Karpas-422 (cell line): ENCODE measurements around the gene KRTAP12-3. TPM values are rescaled to one million over a fixed set of nuclear protein-coding genes. Genes with fewer than 3 reads are reported as not detected.
"Not testable (repeated sequence)": the region's sequence is repeated elsewhere in the genome, so short reads cannot be mapped to it uniquely, and the experiment has no call there.

Experiments
- DNase-seq: peaks from one replicate; pipeline ENCODE4 v3.0.0-alpha.2; 2015
- H2AFZ ChIP-seq: fragments of 200-600 bp; sonication (generic); 2 replicates; pipeline ENCODE4 v1.6.1; 2014; ENCODE audit warnings: antibody characterized with exemption, low read length, mixed read lengths
- H3K27ac ChIP-seq: fragments of 200-600 bp; sonication (generic); 2 replicates; pipeline ENCODE4 v1.5.1; 2014; ENCODE audit warnings: mild to moderate bottlenecking, low read length, moderate library complexity
- H3K27me3 ChIP-seq: fragments of 200-600 bp; sonication (generic); 2 replicates; pipeline ENCODE4 v1.6.1; 2014; ENCODE audit warnings: low read length, mixed read lengths
- H3K36me3 ChIP-seq: fragments of 200-600 bp; sonication (generic); 2 replicates; pipeline ENCODE4 v1.6.1; 2014; ENCODE audit warnings: low read length, mixed read lengths; ENCODE audit not compliant: insufficient read depth
- H3K4me1 ChIP-seq: fragments of 200-600 bp; sonication (generic); 2 replicates; pipeline ENCODE4 v1.6.1; 2014; ENCODE audit warnings: mild to moderate bottlenecking, low read length, mixed read lengths
- H3K4me2 ChIP-seq: fragments of 200-600 bp; sonication (generic); 2 replicates; pipeline ENCODE4 v1.6.1; 2014; ENCODE audit warnings: low read length, low read depth, mild to moderate bottlenecking; ENCODE audit not compliant: poor library complexity, severe bottlenecking
- H3K4me3 ChIP-seq: fragments of 200-600 bp; sonication (generic); 2 replicates; pipeline ENCODE4 v1.5.1; 2014; ENCODE audit warnings: mild to moderate bottlenecking, antibody characterized with exemption, low read length, mixed read lengths
- H3K79me2 ChIP-seq: fragments of 200-600 bp; sonication (generic); 2 replicates; pipeline ENCODE4 v1.6.1; 2014; ENCODE audit warnings: mild to moderate bottlenecking, low read length, mixed read lengths
- H3K9ac ChIP-seq: fragments of 200-600 bp; sonication (generic); 2 replicates; pipeline ENCODE4 v1.6.0; 2014; ENCODE audit warnings: low read length
- H3K9me2 ChIP-seq: fragments of 200-600 bp; sonication (generic), shearing (Covaris generic); replicated peaks from 2 replicates; pipeline ENCODE4 v1.6.0; 2014; ENCODE audit warnings: mild to moderate bottlenecking, low read length, moderate library complexity; ENCODE audit not compliant: insufficient read depth
- H3K9me3 ChIP-seq: fragments of 300-700, 200-600 bp; sonication (generic); 2 replicates; pipeline ENCODE4 v1.6.1; 2014; ENCODE audit warnings: low read length, mixed read lengths
- H4K20me1 ChIP-seq: fragments of 200-600 bp; sonication (generic); 2 replicates; pipeline ENCODE4 v1.6.1; 2014; ENCODE audit warnings: mild to moderate bottlenecking, antibody characterized with exemption, low read length, low read depth; ENCODE audit not compliant: insufficient read depth
- total RNA-seq: library from RNA; depleted of rRNA; stranded (reverse); fragments of >200 nt; shearing (Covaris generic); gene quantifications from 2 replicates; pipeline ENCODE4 v1.2.3, GENCODE V29; 2014; ENCODE audit warnings: low replicate concordance

KRTAP12-3 gene
- total RNA-seq, 1 experiment from 2014 or later, result not detected

- Histone ChIP-seq H3K9me3 (peaks cover 6% of the 10 kb centered on the region; the same call in 1 of the 2 replicates), H3K27me3 (0 out of 2 replicates have a peak, but pooled peaks cover 3% of the 10 kb centered on the region), H3K4me3 (no peak overlapping the region), H3K9ac (no peak overlapping the region), H3K9me2 (no peaks in the 10 kb centered on the region), H4K20me1 (no peaks in the 10 kb centered on the region), H3K4me2 (no peak overlapping the region), H2AFZ (no peak overlapping the region), H3K79me2 (no peaks in the 10 kb centered on the region), H3K36me3 (no peaks in the 10 kb centered on the region), H3K4me1 (no peaks in the 10 kb centered on the region), H3K27ac (no peak overlapping the region)
- DNase-seq, result no peak
Observed at GRCh38 chr21:44677881-44678280, 20.1 kb downstream of the KRTAP12-3 start.

DNA sequence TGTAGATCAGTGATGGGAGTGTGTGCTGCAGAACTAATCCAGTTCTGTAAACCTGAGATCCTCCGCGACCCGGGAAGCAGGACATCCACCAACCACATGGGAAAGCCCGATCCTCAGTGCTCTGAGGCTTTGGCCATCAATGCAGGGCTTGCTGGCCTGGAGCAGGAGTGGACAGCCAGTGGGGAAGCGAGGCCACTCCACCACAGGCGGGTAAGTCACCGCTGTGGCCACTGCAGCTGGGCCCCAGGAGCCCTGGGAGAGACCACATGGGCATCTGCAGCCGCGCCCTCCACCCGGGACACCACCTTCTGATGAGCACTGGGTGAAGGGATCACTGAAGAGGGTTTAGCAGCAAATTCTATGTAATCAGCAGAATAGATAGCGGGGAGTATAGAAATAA lies 23.4 kb downstream of the KRTAP12-3 start:
- Histone ChIP-seq H3K36me3 (no peaks in the 10 kb centered on the region), H3K9ac (no peak overlapping the region), H3K4me1 (no peaks in the 10 kb centered on the region), H3K9me2 (no peaks in the 10 kb centered on the region), H3K27ac (no peak overlapping the region), H2AFZ (no peak overlapping the region), H3K9me3 (no peaks in the 10 kb centered on the region), H3K4me2 (no peak overlapping the region), H3K79me2 (no peaks in the 10 kb centered on the region), H3K27me3 (no peaks in the 10 kb centered on the region), H4K20me1 (no peaks in the 10 kb centered on the region), H3K4me3 (no peak overlapping the region)
- DNase-seq, result no peak

DNA sequence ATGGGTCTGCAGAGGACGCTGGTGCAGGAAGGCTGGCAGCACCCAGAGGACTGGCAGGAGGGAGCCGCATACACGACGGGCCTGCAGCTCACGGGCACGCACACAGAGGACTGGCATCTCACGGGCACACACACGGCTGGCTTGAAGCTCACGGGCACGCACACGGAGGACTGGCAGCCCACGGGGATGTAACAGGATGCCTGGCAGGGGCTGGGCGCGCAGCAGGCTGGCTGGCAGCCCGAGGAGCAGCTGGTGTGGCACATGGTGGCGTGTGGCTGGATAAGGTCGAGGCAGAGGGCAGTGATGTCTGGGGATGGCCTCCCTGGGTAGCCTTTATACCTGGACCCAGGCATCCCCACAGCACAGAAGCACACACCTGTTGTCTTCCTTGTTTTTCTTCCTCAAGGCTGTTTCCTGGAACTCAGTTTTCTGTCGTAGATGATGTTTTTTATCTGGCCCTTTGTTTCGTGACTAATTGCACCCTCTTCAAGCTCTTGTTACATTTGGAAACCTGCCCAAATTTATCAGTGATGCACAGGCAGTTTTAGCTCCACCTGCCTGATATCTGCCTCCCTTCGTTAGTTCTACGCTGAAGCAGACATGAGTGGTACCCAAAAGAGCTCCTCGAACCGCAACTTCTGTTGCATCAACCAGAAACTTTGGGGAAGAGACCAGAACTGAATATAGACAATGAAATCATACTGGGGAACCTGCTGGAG lies 24.3 kb downstream of the KRTAP12-3 start, which contains the start of gene KRTAP12-1:
TSS of gene KRTAP12-1 (minus strand) at position 303 of the 719 bp plus-strand sequence. CDS start at position 263, 40 bp downstream.
- Histone ChIP-seq H3K36me3 (no peaks in the 10 kb centered on the region), H3K27me3 (no peaks in the 10 kb centered on the region), H3K9ac (no peak within 1 kb of the TSS), H3K9me2 (no peaks in the 10 kb centered on the region), H4K20me1 (no peaks in the 10 kb centered on the region), H3K4me1 (no peaks in the 10 kb centered on the region), H3K9me3 (no peaks in the 10 kb centered on the region), H3K27ac (no peak within 1 kb of the TSS), H3K79me2 (no peaks in the 10 kb centered on the region), H3K4me2 (no peak within 1 kb of the TSS), H2AFZ (no peak within 1 kb of the TSS), H3K4me3 (no peak within 1 kb of the TSS)
- DNase-seq, result no peak

DNA sequence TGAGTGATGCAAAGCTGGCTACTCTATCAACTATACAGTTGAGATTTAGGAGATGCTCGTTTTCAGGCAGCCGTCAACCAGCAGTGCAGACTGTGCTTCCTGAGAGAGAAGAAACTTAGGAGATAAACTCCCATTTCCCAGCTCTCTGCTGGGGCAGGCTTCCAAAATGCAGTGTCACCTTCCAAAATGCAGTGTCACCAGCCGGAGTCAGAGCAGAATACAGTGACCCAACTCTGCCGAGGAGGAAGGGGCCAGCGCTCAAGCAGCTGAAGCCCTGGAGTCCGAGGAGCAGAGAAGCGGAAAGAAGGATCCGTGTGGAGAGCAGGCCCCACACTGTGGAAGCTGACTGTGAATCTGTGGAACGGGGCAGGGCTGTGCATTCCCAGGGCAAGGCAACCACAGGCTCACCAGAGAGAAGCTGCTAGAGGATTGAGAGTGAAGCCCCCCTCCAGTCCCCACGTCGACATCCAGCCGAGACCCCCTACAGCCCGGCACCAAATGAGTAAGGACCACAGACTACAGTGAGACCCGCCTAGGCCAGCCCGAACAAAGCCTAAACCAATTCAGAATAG lies 24.9 kb downstream of the KRTAP12-3 start:
- no peaks in the 10 kb centered on the region for H3K9me2 ChIP-seq
- H3K27me3 ChIP-seq, result no peaks in the 10 kb centered on the region
- peaks cover 6% of the 10 kb centered on the region for H3K4me1 ChIP-seq
- no peak overlapping the region for H3K9ac ChIP-seq
- no peak overlapping the region for H3K4me2 ChIP-seq
- no peaks in the 10 kb centered on the region; the same call in 1 of the 2 replicates for H4K20me1 ChIP-seq
- H2AFZ ChIP-seq, result no peak overlapping the region
- H3K36me3 ChIP-seq, result no peaks in the 10 kb centered on the region
- H3K4me3 ChIP-seq, result no peak overlapping the region
- no peak overlapping the region for H3K27ac ChIP-seq
- no peak for DNase-seq
- no peaks in the 10 kb centered on the region for H3K79me2 ChIP-seq
- H3K9me3 ChIP-seq, result no peaks in the 10 kb centered on the region

DNA sequence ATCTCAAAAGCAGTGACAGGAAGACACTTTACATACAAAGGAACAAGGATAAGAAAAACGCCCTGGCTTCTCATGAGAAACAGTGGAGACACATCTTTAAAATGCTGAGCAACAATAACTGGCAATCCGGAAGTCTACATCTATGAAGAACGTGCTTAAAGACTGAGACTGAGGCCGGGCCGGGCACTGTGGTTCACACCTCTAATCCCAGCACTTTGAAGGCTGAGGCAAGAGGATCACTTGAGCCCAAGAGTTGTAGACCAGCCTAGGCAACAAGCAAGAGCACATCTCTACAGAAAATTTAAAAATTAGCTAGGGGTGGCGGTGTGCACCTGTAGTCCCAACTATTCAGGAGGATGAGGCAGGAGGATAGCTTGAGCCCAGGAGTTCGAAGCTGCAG lies 26.3 kb downstream of the KRTAP12-3 start:
- H3K9me2 ChIP-seq, result no peaks in the 10 kb centered on the region
- no peak overlapping the region for H3K9ac ChIP-seq
- H4K20me1 ChIP-seq, result no peaks in the 10 kb centered on the region; the same call in 1 of the 2 replicates
- no peak overlapping the region for H3K4me3 ChIP-seq
- no peak overlapping the region for H3K27ac ChIP-seq
- H3K36me3 ChIP-seq, result no peaks in the 10 kb centered on the region
- H3K79me2 ChIP-seq, result no peaks in the 10 kb centered on the region
- H3K27me3 ChIP-seq, result no peaks in the 10 kb centered on the region
- DNase-seq, result no peak
- no peaks in the 10 kb centered on the region for H3K9me3 ChIP-seq
- peaks cover 13% of the 10 kb centered on the region for H3K4me1 ChIP-seq
- no peak overlapping the region for H3K4me2 ChIP-seq
- H2AFZ ChIP-seq, result no peak overlapping the region

- Histone ChIP-seq H4K20me1 (no peaks in the 10 kb centered on the region; the same call in 1 of the 2 replicates), H3K27me3 (no peaks in the 10 kb centered on the region), H3K9ac (no peak overlapping the region), H3K79me2 (no peaks in the 10 kb centered on the region), H3K27ac (no peak overlapping the region), H3K9me2 (no peaks in the 10 kb centered on the region), H3K4me2 (no peak overlapping the region), H3K9me3 (no peaks in the 10 kb centered on the region), H3K4me3 (no peak overlapping the region), H3K4me1 (peaks cover 13% of the 10 kb centered on the region), H2AFZ (no peak overlapping the region), H3K36me3 (no peaks in the 10 kb centered on the region)
- DNase-seq, result no peak
Observed at GRCh38 chr21:44684483-44684882, 26.8 kb downstream of the KRTAP12-3 start.

- not testable (repeated sequence) for H3K36me3 ChIP-seq, H2AFZ ChIP-seq, H3K9me2 ChIP-seq, H3K9me3 ChIP-seq, H3K79me2 ChIP-seq, H3K4me3 ChIP-seq, H3K9ac ChIP-seq, H3K4me2 ChIP-seq, DNase-seq, H3K27ac ChIP-seq, H4K20me1 ChIP-seq, H3K27me3 ChIP-seq
- peaks cover 13% of the 10 kb centered on the region for H3K4me1 ChIP-seq
Observed at GRCh38 chr21:44685050-44685449, 27.3 kb downstream of the KRTAP12-3 start.

DNA sequence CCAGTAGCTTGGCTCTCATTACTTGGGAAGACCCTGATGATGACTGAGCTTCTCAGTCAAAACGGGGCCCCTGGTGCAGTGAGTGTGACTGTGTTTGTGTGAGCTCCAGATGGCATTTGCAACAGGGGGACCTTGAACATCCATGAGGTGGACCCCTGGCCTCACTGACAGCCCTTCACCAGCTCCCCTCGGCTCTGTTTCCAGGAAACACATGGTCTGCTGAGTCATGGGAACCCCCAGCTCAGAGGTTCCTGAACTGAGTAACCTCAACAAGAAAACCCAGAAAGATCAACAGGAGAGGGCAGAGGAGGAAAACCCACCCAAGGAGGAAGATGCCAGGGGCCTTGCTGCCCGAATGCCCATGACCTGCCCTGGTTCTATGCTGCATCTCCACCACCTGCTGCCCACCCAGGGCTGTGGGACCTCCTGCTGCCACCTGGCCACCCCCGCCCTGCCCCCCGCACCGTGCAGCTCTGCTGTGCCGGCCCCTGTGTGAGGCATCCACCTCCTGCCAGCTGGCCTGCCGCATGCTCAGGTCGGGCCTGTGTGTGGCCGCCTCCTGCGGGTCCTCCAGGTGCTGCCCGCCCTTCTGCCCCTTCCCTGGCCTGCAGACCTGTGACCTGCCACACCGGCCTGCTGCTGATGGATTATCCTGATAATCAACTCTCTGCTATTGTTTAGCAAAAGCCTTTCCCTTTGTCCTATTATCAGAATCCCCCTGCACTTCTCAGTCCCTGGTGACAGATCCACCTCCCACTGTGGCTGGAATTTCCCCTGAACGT lies 28.5 kb downstream of the KRTAP12-3 start:
- H3K79me2 ChIP-seq, result no peaks in the 10 kb centered on the region
- no peaks in the 10 kb centered on the region for H3K9me2 ChIP-seq
- no peaks in the 10 kb centered on the region for H3K9me3 ChIP-seq
- no peak for DNase-seq
- no peak overlapping the region for H3K4me2 ChIP-seq
- H2AFZ ChIP-seq, result no peak overlapping the region
- no peaks in the 10 kb centered on the region for H3K27me3 ChIP-seq
- H3K36me3 ChIP-seq, result no peaks in the 10 kb centered on the region
- no peak overlapping the region for H3K4me3 ChIP-seq
- H4K20me1 ChIP-seq, result no peaks in the 10 kb centered on the region; the same call in 1 of the 2 replicates
- H3K9ac ChIP-seq, result no peak overlapping the region
- no peak overlapping the region for H3K27ac ChIP-seq
- peaks cover 13% of the 10 kb centered on the region for H3K4me1 ChIP-seq
